Measurements from ENCODE around the gene GABRB3.

GABRB3 gene

DNA sequence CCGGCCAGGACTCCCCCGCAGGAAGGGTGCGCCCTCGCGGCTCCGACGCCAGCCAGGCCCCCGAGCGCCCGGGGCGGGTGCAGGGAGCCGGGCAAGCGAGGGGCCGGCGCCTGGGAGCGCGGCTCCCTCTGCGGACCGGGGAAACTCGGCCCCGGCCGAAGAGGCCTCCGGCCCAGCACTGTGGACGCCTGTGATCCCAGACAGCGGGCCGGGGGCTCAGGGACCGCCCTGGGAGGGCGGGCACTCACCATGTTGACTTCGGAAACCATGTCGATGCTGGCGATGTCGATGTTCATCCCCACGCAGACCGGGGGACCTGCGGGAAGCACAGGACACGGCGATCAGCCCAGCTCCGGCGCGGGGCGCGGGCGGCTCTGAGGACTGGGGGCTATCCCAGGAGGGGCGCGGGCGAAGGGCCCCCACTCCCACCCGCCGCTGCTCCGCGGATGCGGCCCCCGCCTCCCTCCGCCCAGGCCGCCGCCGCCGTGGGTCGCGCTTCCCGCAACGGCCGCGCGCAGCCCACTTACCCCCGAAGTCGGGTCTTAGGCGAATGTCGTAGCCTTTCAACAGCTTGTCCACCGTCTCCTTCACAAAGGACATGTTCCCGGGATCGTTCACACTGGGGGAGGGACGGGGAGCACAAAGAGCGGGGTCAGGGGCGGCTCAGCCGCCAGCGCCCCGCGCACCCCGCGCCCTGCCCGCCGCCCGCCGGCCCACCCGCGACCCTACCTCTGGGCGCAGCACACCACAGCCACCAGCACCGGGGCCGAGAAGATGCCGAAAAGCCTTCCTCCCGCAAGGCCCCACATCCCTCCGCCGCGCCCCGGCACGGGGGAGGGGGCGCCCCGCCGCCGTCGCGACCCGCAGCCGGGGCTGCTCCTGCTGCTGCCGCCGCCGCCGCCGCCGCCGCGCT lies at the start of gene GABRB3:
TSS of gene GABRB3 (minus strand) at position 913 of the 913 bp plus-strand sequence.
- no peak for DNase-seq

GRCh38 chr15:26807517-26808427 lies 34.9 kb upstream of the GABRB3 start:
- DNase-seq: no peak

GRCh38 chr15:26806574-26806973 lies 33.7 kb upstream of the GABRB3 start:
- DNase-seq: no peak

DNA sequence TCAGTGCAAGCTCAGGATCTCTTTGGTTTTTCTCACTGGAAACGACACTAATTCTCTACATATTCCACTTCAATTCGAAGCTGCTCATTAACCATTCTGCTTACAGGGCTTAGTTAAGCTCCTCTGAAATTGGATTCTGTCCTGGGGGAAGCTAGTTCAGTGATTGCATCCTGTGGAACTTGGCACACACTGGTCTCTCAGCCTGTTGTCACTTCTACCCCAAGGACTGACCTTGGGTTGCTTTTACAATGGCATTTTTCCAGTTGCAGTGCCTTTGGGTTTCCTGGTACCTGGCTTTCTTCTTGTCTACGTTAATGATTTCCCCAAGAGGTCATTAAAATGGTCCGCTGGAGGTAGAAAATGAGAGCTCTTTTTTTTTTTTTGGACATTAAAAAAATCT lies 33.3 kb upstream of the GABRB3 start:
- DNase-seq: no peak

DNA sequence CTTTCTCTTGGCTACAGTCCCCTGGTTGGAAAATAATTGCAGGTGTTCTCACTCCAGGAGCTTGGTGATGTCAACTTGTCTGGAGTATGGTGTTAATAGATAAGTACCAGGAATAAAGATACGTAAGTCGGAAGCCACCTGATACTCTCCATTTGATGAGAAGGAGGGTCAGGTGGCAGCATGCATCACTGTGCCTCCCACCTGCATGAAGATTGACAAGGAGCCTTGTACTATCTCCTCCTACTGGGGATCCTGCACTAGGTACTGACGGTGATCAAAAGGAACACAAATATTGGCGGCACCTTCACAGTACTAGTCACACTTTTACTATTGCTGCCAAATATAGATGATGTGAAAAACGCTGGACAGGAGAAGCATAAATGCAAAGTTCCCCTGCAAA lies 32.6 kb upstream of the GABRB3 start:
- no peak for DNase-seq

- DNase-seq: no peak
Measured at GRCh38 chr15:26804063-26804804, 31.4 kb upstream of the GABRB3 start.

DNA sequence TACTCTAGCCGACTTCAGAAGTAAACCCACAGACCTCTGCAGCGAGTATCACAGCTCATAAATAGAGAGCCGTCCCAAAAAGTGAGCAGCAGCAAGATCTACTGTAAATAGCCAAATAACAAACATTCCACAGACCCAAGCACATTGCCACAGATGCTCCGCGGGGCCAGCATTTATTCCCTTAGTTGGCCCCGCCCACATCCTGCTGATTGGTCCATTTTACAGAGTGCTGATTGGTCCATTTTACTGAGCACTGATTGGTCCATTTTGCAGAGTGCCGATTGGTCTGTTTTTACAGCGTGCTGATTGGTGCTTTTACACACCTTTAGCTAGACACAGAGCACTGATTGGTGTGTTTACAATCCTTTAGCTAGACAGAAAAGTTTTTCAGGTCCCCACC lies 17.3 kb upstream of the GABRB3 start:
- no peak for DNase-seq

GRCh38 chr15:26781816-26782215 lies 8.9 kb upstream of the GABRB3 start:
- no peak for DNase-seq

- DNase-seq: no peak
Measured at GRCh38 chr15:26773917-26774316, 1.1 kb upstream of the GABRB3 start.

- DNase-seq: peak; percentile 3
Measured at GRCh38 chr15:26773067-26773877, 406 bp upstream of the GABRB3 start.

DNA sequence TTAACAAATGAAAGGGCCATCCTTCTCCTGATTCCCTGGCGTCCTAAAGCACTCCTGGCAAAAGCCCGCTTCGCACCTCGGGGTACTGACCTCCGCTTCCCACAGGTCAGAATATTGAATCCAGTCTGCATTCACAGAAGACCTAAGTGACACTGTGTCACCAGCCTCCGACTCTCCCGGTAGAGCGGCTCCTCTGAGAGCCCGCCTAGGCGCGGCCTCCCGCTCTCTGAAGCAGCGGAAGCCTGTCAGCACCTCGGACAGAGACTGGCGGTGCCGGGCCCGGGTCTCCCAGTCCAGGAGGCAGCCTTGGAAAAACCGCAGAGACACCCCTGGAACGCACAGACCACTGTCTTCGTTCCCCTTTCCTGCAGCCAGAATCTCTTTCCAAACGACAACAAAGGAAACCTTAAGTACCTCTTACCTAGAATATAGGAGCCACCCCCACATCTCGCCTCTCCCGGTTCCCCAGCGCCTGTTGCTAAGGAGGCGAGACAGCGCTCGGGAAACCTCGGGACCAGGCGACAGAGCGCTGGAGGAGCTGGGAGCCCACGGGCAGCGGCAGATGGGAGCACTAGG lies 1.2 kb downstream of the GABRB3 start:
- DNase-seq: no peak

GRCh38 chr15:26771168-26771567 lies 1.7 kb downstream of the GABRB3 start:
- DNase-seq: no peak

- DNase-seq: no peak
Measured at GRCh38 chr15:26767169-26767670, 5.6 kb downstream of the GABRB3 start.

- no peak for DNase-seq
Measured at GRCh38 chr15:26766262-26766661, 6.6 kb downstream of the GABRB3 start.

DNA sequence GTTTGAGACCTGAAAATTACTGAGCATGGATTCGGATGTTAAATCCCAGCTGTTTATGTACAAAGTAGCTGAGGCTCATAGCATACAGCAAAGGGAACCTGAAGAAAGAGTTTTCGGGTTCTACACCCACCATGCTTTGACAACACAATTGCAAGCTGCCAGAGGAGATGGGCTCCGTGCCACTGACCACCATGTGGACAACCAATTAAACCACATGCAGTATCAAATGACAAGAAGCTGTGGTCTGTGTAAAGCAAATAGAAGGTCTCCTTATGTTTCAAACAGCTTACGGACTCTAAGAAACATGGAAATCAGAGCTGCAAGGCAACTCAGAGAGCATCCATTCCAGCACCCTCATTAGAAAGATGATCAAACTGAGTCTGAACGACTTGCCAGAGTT lies 12.9 kb downstream of the GABRB3 start:
- no peak for DNase-seq

GRCh38 chr15:26758079-26758478 lies 14.8 kb downstream of the GABRB3 start:
- DNase-seq: no peak

DNA sequence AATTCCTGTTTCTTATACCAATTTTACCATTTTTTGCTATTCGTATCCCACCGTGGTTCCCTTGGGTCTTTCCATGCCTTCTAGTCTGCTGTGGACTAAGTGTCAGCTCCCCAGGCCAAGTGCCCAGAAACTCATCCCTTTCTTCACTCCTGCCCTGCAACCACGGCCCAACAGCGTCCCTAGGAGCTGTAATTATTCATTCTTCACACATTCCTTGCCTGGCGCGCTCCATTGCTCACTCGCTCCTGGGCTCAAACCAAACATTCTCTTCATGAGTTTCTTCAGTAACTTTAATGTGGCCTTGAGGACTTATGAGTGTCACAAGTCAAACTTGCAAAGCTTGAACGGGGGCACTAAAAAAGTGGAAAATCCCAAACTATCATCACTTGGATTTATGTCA lies 15.7 kb downstream of the GABRB3 start:
- DNase-seq: no peak

GRCh38 chr15:26744894-26745293 lies 28.0 kb downstream of the GABRB3 start:
- DNase-seq: no peak

- no peak for DNase-seq
Measured at GRCh38 chr15:26739791-26740190, 33.1 kb downstream of the GABRB3 start.

DNA sequence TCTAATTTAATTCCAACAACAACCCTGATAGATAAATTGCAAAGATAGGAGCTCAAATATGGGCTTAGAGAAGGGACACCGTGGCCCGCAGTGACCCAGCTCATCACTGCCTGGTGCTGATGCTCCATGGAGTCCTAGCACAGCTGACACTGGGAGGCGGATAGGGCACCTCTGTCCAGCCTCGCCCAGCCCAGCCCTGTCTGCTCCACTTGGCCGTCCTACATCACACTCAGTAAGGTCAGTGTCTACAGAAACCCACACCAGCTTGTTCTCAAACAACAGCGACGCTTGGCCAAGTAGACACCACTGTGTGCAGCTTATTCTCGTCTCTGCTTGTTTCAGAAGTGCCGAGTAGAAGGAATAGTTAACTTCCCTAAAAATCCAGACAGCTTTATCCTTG lies 33.9 kb downstream of the GABRB3 start:
- DNase-seq: no peak

- no peak for DNase-seq
Measured at GRCh38 chr15:26736502-26737248, 36.2 kb downstream of the GABRB3 start.

All from NCI-H345 (cell line).